Glutamatergic neuron (in vitro differentiated cells): ENCODE measurements around the gene VAPA. TPM values are rescaled to one million over a fixed set of nuclear protein-coding genes. Genes with fewer than 3 reads are reported as not detected.

Experiments
- DNase-seq: peaks from one replicate; pipeline ENCODE4 v3.0.0; 2022
- H3K27ac Mint-ChIP-seq: one replicate; pipeline ENCODE4 v1.8.0; 2020; ENCODE audit warnings: mild to moderate bottlenecking, mixed read lengths, inconsistent platforms; ENCODE audit not compliant: unreplicated experiment
- H3K27me3 Mint-ChIP-seq: one replicate; pipeline ENCODE4 v1.8.0; 2020; ENCODE audit warnings: mild to moderate bottlenecking, moderate library complexity, mixed read lengths, inconsistent platforms; ENCODE audit not compliant: unreplicated experiment
- H3K36me3 Mint-ChIP-seq: one replicate; pipeline ENCODE4 v1.8.0; 2020; ENCODE audit warnings: mild to moderate bottlenecking, mixed read lengths, inconsistent platforms; ENCODE audit not compliant: unreplicated experiment
- H3K4me1 Mint-ChIP-seq: one replicate; pipeline ENCODE4 v1.8.0; 2020; ENCODE audit warnings: mild to moderate bottlenecking, low read depth, mixed read lengths, inconsistent platforms; ENCODE audit not compliant: unreplicated experiment
- H3K4me3 Mint-ChIP-seq: one replicate; pipeline ENCODE4 v1.8.0; 2020; ENCODE audit warnings: mild to moderate bottlenecking, mixed read lengths, inconsistent platforms; ENCODE audit not compliant: unreplicated experiment
- H3K9me3 Mint-ChIP-seq: one replicate; pipeline ENCODE4 v1.8.0; 2020; ENCODE audit warnings: mild to moderate bottlenecking, moderate library complexity, mixed read lengths, inconsistent platforms; ENCODE audit not compliant: unreplicated experiment
- total RNA-seq: library from RNA; stranded (reverse); fragmentation: NEBNext Ultra II Directional; extraction: Animal tissue kit (Norgen Biotek cat#: 25700); gene quantifications from one replicate; pipeline ENCODE4 v1.2.1, GENCODE V29; 2021; ENCODE audit not compliant: unreplicated experiment
- TF ChIP-seq, protein P1 (sequence below): fragments of 200-600 bp; sonication (generic); IDR thresholded peaks from one replicate; pipeline ENCODE4 v1.5.0; 2021; ENCODE audit not compliant: partially characterized antibody, unreplicated experiment

Gene VAPA
- total RNA-seq, 1 donor from 2014 or later = 187 TPM

DNA sequence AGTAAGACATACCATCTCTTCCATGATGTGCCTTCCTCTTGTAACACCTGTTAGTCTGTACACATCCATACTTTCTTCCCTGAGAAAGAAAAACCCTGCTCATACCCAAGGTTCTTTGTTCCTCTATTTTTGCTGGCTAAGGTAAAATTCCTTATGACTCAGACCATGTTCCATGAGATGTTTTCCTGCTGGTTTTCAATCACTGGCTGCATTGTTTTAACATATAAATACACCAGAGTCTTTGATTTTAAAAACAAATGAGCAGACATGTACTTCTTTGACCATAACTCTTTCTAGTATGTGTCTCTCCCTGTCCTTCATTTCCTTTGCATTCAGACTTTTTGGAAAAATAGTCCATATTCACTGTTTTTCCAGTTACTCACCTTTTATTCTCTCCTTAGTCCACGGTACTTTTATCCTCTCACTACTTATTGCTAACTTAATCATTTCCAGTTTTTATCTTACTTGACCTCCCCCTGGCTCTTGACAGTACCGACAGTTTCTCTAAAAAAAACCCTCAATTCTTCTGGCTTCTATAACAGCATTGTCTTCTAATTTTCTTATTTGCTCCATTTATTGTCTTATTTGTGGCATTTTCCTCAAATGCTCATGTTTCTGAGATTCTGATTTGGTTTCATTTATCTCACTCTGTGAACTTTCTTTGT, 4.3 kb downstream of the VAPA start:
- TF ChIP-seq, protein P1, sequence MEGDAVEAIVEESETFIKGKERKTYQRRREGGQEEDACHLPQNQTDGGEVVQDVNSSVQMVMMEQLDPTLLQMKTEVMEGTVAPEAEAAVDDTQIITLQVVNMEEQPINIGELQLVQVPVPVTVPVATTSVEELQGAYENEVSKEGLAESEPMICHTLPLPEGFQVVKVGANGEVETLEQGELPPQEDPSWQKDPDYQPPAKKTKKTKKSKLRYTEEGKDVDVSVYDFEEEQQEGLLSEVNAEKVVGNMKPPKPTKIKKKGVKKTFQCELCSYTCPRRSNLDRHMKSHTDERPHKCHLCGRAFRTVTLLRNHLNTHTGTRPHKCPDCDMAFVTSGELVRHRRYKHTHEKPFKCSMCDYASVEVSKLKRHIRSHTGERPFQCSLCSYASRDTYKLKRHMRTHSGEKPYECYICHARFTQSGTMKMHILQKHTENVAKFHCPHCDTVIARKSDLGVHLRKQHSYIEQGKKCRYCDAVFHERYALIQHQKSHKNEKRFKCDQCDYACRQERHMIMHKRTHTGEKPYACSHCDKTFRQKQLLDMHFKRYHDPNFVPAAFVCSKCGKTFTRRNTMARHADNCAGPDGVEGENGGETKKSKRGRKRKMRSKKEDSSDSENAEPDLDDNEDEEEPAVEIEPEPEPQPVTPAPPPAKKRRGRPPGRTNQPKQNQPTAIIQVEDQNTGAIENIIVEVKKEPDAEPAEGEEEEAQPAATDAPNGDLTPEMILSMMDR = no peak
- Mint-ChIP-seq H3K9me3 (peaks cover 8% of the 10 kb centered on the region), H3K36me3 (no peaks in the 10 kb centered on the region), H3K4me3 (no peak overlapping the region), H3K4me1 (peaks cover 13% of the 10 kb centered on the region), H3K27me3 (peaks cover 7% of the 10 kb centered on the region), H3K27ac (no peak overlapping the region)
- no peak for DNase-seq

DNA sequence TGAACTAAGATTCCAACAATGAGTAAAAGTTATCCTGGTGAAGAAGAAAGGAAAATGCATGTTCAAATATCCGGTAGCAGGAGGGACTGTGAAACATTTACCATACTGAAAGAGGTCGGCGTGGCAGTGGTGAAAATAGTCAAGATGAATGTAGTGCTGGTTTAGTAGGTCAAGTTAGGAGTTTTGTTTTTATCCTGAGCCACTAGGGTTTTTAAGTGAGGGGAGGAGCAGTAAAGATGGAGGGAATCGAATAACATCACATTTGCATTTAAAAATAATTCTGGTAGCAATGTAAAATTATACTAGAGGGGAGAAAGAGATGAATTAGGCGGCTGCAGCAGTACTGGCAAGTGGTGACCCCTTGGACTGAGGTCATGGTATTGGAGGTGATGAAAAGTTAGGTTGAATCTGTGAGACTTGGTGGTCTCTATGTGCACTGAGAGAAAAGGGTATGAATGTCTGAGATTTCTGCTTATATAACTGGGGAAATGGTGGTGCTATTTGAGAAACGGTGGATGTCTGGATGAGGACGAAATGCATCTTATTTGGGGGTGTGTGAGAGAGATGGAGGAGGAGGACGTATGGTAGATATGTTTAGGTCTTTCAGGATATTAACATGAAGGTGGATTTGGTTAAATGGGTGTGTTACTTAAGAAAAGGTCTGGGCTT, 5.9 kb downstream of the VAPA start:
- H3K4me3 Mint-ChIP-seq = no peak overlapping the region
- peaks cover 5% of the 10 kb centered on the region for H3K27me3 Mint-ChIP-seq
- H3K27ac Mint-ChIP-seq = no peak overlapping the region
- H3K9me3 Mint-ChIP-seq = peaks cover 5% of the 10 kb centered on the region
- no peaks in the 10 kb centered on the region for H3K36me3 Mint-ChIP-seq
- DNase-seq = no peak
- TF ChIP-seq, protein P1 = no peak
- H3K4me1 Mint-ChIP-seq = peaks cover 19% of the 10 kb centered on the region

DNA sequence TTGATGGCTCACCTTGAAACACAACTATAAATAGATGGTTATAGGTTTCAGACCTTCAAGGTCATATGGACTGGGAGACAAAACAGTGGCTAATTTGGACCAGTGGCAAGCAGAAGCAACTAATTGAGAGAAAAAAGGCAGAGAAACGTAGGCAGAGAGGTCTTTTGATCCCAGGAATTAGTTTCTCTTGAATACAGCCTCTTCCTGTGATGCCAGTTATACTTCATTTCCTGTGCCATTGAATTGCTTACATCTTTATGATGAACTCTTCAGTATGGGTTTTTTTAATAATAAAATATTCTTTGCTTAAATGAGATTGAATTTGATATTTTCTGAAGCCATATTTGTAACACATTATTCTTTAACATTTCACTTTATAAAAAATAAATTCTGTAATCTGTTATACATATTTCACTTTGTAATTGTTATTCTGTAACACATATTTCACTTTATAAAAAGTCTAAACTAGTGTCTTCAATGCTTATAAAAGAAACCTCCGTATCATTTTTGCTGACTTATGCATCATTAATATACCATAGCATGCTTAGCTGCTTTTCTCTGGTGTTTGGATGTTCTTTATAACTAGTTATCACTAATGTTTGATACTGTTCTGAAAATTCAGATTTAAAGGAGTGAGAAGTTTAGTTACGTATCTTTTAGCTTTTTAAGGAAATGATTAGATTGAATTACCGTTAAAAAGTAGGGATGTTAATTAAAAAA, 8.9 kb downstream of the VAPA start:
- Mint-ChIP-seq H3K4me3 (no peak overlapping the region), H3K9me3 (no peaks in the 10 kb centered on the region), H3K36me3 (no peaks in the 10 kb centered on the region), H3K4me1 (peaks cover 19% of the 10 kb centered on the region), H3K27ac (no peak overlapping the region), H3K27me3 (no peaks in the 10 kb centered on the region)
- DNase-seq = no peak
- TF ChIP-seq, protein P1 = no peak

DNA sequence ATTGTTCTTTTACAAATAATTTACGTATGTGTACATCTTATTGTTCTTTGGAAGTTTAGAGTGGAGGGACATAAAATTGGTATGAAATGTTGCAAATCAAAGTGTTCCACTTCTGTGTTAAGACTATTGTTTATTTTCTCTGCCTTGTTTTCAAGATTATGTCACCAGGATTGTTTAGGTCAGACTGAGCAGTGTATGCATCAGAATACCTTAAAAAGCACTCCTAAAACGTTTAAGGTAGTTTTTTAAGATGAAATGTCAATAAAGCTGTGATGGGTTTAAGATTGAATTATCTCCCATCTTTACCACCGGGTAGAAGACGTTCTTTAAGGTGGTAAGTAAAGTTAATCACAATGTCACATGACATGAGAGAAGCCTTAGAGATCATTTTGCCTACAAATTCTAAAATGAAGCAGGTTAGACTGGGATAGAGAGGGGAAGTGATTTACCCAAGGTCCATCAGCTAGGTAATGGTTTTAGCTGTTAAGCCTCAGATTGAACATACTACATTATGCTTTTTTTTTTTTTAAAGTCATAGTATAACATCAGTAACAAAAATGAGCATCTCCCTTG, 10.6 kb downstream of the VAPA start:
- Mint-ChIP-seq H3K4me1 (peaks cover 21% of the 10 kb centered on the region), H3K9me3 (no peaks in the 10 kb centered on the region), H3K4me3 (no peak overlapping the region), H3K36me3 (no peaks in the 10 kb centered on the region), H3K27me3 (no peaks in the 10 kb centered on the region), H3K27ac (no peak overlapping the region)
- no peak for DNase-seq
- TF ChIP-seq, protein P1 = no peak

DNA sequence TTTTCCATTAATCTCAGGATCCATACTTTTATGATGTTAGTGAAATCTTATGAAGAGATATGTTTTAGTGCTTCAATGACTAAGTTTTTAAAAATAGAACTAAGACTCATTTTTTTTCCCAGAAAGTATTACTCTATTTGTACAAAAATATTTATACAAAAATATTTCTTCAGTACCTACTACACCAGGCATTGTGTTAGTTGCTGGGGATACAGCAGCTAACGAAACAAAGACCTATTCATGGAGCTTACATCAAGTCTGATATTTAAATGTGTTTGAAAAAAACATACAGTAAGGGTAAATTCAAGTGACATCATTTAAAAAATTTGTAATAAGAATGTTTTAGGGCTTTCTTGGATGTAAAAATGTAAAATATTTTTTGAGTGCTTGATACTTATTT, 11.6 kb downstream of the VAPA start:
- H3K36me3 Mint-ChIP-seq = no peaks in the 10 kb centered on the region
- no peak overlapping the region for H3K27ac Mint-ChIP-seq
- H3K9me3 Mint-ChIP-seq = no peaks in the 10 kb centered on the region
- DNase-seq = no peak
- H3K4me1 Mint-ChIP-seq = peaks cover 26% of the 10 kb centered on the region
- H3K4me3 Mint-ChIP-seq = no peak overlapping the region
- no peaks in the 10 kb centered on the region for H3K27me3 Mint-ChIP-seq
- TF ChIP-seq, protein P1 = no peak
